MCF 10A (cell line): Measurements from ENCODE around the gene ISCA2. TPM values are rescaled to one million over a fixed set of nuclear protein-coding genes. Genes with fewer than 3 reads are reported as not detected.

ENCODE experiments used
- BruUV-seq: library from RNA; stranded (reverse); fragments of 400-500 nt; replicated peaks from 2 replicates; lab custom pipeline; 2021; lab: Mats Ljungman, UMichigan
- CTCF ChIA-PET: fragments of 300-600 bp; sonication (Branson Sonifier 250); formaldehyde crosslinking; extraction: SDS; loops from one replicate; lab custom pipeline; 2021; ENCODE audit warnings: antibody characterized with exemption, inconsistent platforms; lab: Yijun Ruan, JAX
- POLR2A ChIA-PET: fragments of 300-600, 350-650 bp; sonication (Branson Sonifier 250); formaldehyde crosslinking; extraction: SDS; loops from one replicate; lab custom pipeline; 2020; ENCODE audit warnings: antibody characterized with exemption, inconsistent platforms; lab: Yijun Ruan, JAX
- DNase-seq: peaks from one replicate; pipeline ENCODE4 v3.0.0-alpha.2; 2018; ENCODE audit not compliant: unreplicated experiment
- H3K27ac Mint-ChIP-seq: one replicate; pipeline ENCODE4 v1.8.0; 2022; ENCODE audit warnings: mild to moderate bottlenecking, low read depth, mixed read lengths; ENCODE audit not compliant: unreplicated experiment
- H3K27me3 Mint-ChIP-seq: one replicate; pipeline ENCODE4 v1.8.0; 2022; ENCODE audit warnings: mixed read lengths; ENCODE audit not compliant: insufficient read depth, unreplicated experiment
- H3K36me3 Mint-ChIP-seq: one replicate; pipeline ENCODE4 v1.8.0; 2022; ENCODE audit warnings: mild to moderate bottlenecking, moderate library complexity, mixed read lengths; ENCODE audit not compliant: insufficient read depth, unreplicated experiment
- H3K4me1 Mint-ChIP-seq: one replicate; pipeline ENCODE4 v1.8.0; 2022; ENCODE audit warnings: mixed read lengths; ENCODE audit not compliant: insufficient read depth, unreplicated experiment
- H3K4me3 Mint-ChIP-seq: one replicate; pipeline ENCODE4 v1.8.0; 2022; ENCODE audit warnings: mild to moderate bottlenecking, moderate library complexity, mixed read lengths; ENCODE audit not compliant: unreplicated experiment
- H3K9me3 Mint-ChIP-seq: one replicate; pipeline ENCODE4 v1.8.0; 2022; ENCODE audit warnings: mixed read lengths; ENCODE audit not compliant: unreplicated experiment
- CTCF ChIP-seq: fragments of 200-600 bp; IDR thresholded peaks from one replicate; pipeline ENCODE4 v1.8.0; 2022; ENCODE audit warnings: antibody characterized with exemption, mild to moderate bottlenecking; ENCODE audit not compliant: unreplicated experiment
- intact Hi-C: fragments of 100-400 bp; cut with micrococcal nuclease; formaldehyde crosslinking; loops from 2 replicates; pipeline ENCODE4 v1.14.1; 2022
- total RNA-seq: library from RNA; stranded (reverse); gene quantifications from 2 replicates; pipeline ENCODE4 v1.2.3, GENCODE V29; 2022

Gene ISCA2
- total RNA-seq, 1 experiment from 2014 or later = 13.9 TPM

GRCh38 chr14:74545386-74545785 is 51.8 kb downstream of the ISCA2 start:
- Mint-ChIP-seq H3K36me3 (peaks cover 4% of the 10 kb centered on the region), H3K9me3 (no peaks in the 10 kb centered on the region), H3K27me3 (no peaks in the 10 kb centered on the region), H3K4me3 (no peak overlapping the region), H3K27ac (no peak overlapping the region), H3K4me1 (peaks cover 21% of the 10 kb centered on the region)
- ChIA-PET POLR2A (interaction anchor here (0.6 kb wide), 1 partner anchor 29 kb away, joined by 4 read pairs; no protein-coding TSS in a partner anchor), CTCF (interaction anchor here (1.7 kb wide), 1 partner anchor 43 kb away, joined by 5 read pairs; no protein-coding TSS in a partner anchor)
- BruUV-seq = no TSS peak
- no peak for DNase-seq
- intact Hi-C loops = no loop called here
- TF ChIP-seq CTCF = no peak

GRCh38 chr14:74546416-74546815 is 52.9 kb downstream of the ISCA2 start:
- intact Hi-C loops = no loop called here
- no peak overlapping the region for H3K4me3 Mint-ChIP-seq
- no TSS peak for BruUV-seq
- H3K27ac Mint-ChIP-seq = no peak overlapping the region
- POLR2A ChIA-PET = interaction anchor here (0.6 to 1.1 kb wide), 2 partner anchors 8 to 27 kb away, joined by 3 read pairs; no protein-coding TSS in a partner anchor
- DNase-seq = no peak
- CTCF ChIA-PET = interaction anchor here (1.7 kb wide), 1 partner anchor 44 kb away, joined by 5 read pairs; no protein-coding TSS in a partner anchor
- H3K36me3 Mint-ChIP-seq = peaks cover 4% of the 10 kb centered on the region
- no peaks in the 10 kb centered on the region for H3K27me3 Mint-ChIP-seq
- H3K9me3 Mint-ChIP-seq = no peaks in the 10 kb centered on the region
- H3K4me1 Mint-ChIP-seq = peaks cover 21% of the 10 kb centered on the region
- no peak for TF ChIP-seq CTCF

Other genes with a start within 250 kb of the ISCA2 start
- 26.6 and 30.8 TPM in 2 replicates for gene ABCD4, start 190.8 kb upstream of the ISCA2 start, total RNA-seq
- gene VRTN, start 145.3 kb upstream of the ISCA2 start, total RNA-seq = not detected in 2 replicates
- not detected in 2 replicates for gene SYNDIG1L, start 67.6 kb upstream of the ISCA2 start, total RNA-seq
- gene NPC2, start 460 bp upstream of the ISCA2 start, total RNA-seq = 105 and 128 TPM in 2 replicates
- gene LTBP2, start 118.5 kb downstream of the ISCA2 start, total RNA-seq = 9.1 and 16.8 TPM in 2 replicates
- 27.7 and 29.8 TPM in 2 replicates for gene AREL1, start 219.3 kb downstream of the ISCA2 start, total RNA-seq
- 61.5 and 62.3 TPM in 2 replicates for gene FCF1, start 219.4 kb downstream of the ISCA2 start, total RNA-seq